HG03469 (cell line): ENCODE results near the gene HPCAL4.

Experiments
- ATAC-seq: cut with Tn5 transposase; IDR thresholded peaks from one replicate; pipeline ENCODE4 v1.9.1; 2021; ENCODE audit warnings: mild to moderate bottlenecking, moderate library complexity, moderate number of reproducible peaks; ENCODE audit not compliant: unreplicated experiment

Gene HPCAL4

GRCh38 chr1:39691383-39692151 lies at the start of gene HPCAL4:
HPCAL4 (minus strand) TSS chr1:39691433; CDS start chr1:39684603, 6,830 bp downstream.
- ATAC-seq = no peak

- no peak for ATAC-seq
Observed at GRCh38 chr1:39738622-39739366, 47.6 kb upstream of the HPCAL4 start, which contains the start of gene PPIE. PPIE (plus strand) TSS chr1:39738882; CDS start chr1:39738901, 19 bp downstream.

- no peak for ATAC-seq
Observed at GRCh38 chr1:39737546-39738169, 46.4 kb upstream of the HPCAL4 start.

- ATAC-seq = no peak
Observed at GRCh38 chr1:39735731-39736130, 44.5 kb upstream of the HPCAL4 start.

GRCh38 chr1:39733161-39733560 lies 41.9 kb upstream of the HPCAL4 start:
- ATAC-seq = no peak

GRCh38 chr1:39732730-39733129 lies 41.5 kb upstream of the HPCAL4 start:
- ATAC-seq = no peak

GRCh38 chr1:39729842-39730241 lies 38.6 kb upstream of the HPCAL4 start:
- no peak for ATAC-seq

GRCh38 chr1:39729030-39729429 lies 37.8 kb upstream of the HPCAL4 start:
- no peak for ATAC-seq

- ATAC-seq = no peak
Observed at GRCh38 chr1:39727932-39728317, 36.7 kb upstream of the HPCAL4 start.

- no peak for ATAC-seq
Observed at GRCh38 chr1:39727221-39727931, 36.1 kb upstream of the HPCAL4 start.

- ATAC-seq = no peak
Observed at GRCh38 chr1:39726600-39726999, 35.4 kb upstream of the HPCAL4 start.

GRCh38 chr1:39722495-39722894 lies 31.3 kb upstream of the HPCAL4 start:
- ATAC-seq = no peak

- no peak for ATAC-seq
Observed at GRCh38 chr1:39721664-39722063, 30.4 kb upstream of the HPCAL4 start.

GRCh38 chr1:39720094-39720999 lies 29.1 kb upstream of the HPCAL4 start:
- no peak for ATAC-seq

GRCh38 chr1:39717809-39718208 lies 26.6 kb upstream of the HPCAL4 start:
- no peak for ATAC-seq

- ATAC-seq = no peak
Observed at GRCh38 chr1:39713557-39713956, 22.3 kb upstream of the HPCAL4 start.

- ATAC-seq = no peak
Observed at GRCh38 chr1:39711966-39712340, 20.7 kb upstream of the HPCAL4 start.

GRCh38 chr1:39711104-39711965 lies 20.1 kb upstream of the HPCAL4 start:
- no peak for ATAC-seq

GRCh38 chr1:39707506-39707905 lies 16.3 kb upstream of the HPCAL4 start:
- ATAC-seq = no peak
